B cell (primary cell): ENCODE results near the gene XRCC3.

Experiments used
- EZH2 ChIP-seq: IDR thresholded peaks from 2 replicates; pipeline ENCODE4 v1.6.1; 2012; ENCODE audit warnings: borderline replicate concordance, low read depth, mild to moderate bottlenecking, moderate library complexity, low read length; ENCODE audit not compliant: insufficient read depth, poor library complexity, severe bottlenecking
- TF ChIP-seq, protein P1 (sequence below): fragments of 200-600 bp; IDR thresholded peaks from one replicate; pipeline ENCODE4 v1.8.0; 2022; ENCODE audit warnings: antibody characterized with exemption, mild to moderate bottlenecking

- TF ChIP-seq, protein P1, sequence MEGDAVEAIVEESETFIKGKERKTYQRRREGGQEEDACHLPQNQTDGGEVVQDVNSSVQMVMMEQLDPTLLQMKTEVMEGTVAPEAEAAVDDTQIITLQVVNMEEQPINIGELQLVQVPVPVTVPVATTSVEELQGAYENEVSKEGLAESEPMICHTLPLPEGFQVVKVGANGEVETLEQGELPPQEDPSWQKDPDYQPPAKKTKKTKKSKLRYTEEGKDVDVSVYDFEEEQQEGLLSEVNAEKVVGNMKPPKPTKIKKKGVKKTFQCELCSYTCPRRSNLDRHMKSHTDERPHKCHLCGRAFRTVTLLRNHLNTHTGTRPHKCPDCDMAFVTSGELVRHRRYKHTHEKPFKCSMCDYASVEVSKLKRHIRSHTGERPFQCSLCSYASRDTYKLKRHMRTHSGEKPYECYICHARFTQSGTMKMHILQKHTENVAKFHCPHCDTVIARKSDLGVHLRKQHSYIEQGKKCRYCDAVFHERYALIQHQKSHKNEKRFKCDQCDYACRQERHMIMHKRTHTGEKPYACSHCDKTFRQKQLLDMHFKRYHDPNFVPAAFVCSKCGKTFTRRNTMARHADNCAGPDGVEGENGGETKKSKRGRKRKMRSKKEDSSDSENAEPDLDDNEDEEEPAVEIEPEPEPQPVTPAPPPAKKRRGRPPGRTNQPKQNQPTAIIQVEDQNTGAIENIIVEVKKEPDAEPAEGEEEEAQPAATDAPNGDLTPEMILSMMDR, result no peak
- no peak for TF ChIP-seq EZH2
These were observed 24.7 kb upstream of the XRCC3 start for GRCh38 chr14:103739793-103740501.
